Measurements from ENCODE around the gene ERBB4.

DNA sequence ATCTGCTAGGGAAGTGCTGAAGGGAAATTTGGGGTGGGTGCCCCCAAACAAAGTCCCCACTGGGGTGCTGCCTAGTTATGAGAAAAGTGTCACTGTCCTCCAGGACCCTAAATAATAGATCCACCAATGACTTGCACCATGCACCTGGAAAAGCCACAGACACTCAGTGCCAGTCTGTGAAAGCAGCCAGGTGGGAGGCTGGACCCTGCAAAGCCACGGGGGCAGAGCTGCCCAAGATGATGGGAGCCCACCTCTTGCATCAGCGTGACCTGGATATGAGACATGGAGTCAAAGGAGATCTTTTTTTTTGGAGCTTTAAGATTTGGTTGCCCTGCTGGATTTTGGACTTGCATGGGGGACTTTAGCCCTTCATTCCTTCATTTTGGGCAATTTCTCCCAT lies 431.6 kb downstream of the ERBB4 start:
- TF ChIP-seq, protein P1, sequence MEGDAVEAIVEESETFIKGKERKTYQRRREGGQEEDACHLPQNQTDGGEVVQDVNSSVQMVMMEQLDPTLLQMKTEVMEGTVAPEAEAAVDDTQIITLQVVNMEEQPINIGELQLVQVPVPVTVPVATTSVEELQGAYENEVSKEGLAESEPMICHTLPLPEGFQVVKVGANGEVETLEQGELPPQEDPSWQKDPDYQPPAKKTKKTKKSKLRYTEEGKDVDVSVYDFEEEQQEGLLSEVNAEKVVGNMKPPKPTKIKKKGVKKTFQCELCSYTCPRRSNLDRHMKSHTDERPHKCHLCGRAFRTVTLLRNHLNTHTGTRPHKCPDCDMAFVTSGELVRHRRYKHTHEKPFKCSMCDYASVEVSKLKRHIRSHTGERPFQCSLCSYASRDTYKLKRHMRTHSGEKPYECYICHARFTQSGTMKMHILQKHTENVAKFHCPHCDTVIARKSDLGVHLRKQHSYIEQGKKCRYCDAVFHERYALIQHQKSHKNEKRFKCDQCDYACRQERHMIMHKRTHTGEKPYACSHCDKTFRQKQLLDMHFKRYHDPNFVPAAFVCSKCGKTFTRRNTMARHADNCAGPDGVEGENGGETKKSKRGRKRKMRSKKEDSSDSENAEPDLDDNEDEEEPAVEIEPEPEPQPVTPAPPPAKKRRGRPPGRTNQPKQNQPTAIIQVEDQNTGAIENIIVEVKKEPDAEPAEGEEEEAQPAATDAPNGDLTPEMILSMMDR (IDR thresholded peaks at IDR 0.05), result no peak
- no peak for TF ChIP-seq SIN3A (IDR thresholded peaks at IDR 0.05; ENCODE audit: borderline replicate concordance, insufficient read depth, low read depth, low read length)
- TF ChIP-seq REST (IDR thresholded peaks at IDR 0.05; ENCODE audit: insufficient read depth in 1 of 2, low read depth in 2 of 2, low read length in 1 of 2), result no peak
- TF ChIP-seq POLR2AphosphoS5 (IDR thresholded peaks at IDR 0.05; ENCODE audit: low read depth, low read length), result no peak
- TF ChIP-seq TCF7L2 (IDR thresholded peaks at IDR 0.05; ENCODE audit: low read depth, low read length), result no peak
